ENCODE results near the gene DAP.
"Not testable (repeated sequence)": the region's sequence is repeated elsewhere in the genome, so short reads cannot be mapped to it uniquely, and the experiment has no call there.

DAP gene

DNA sequence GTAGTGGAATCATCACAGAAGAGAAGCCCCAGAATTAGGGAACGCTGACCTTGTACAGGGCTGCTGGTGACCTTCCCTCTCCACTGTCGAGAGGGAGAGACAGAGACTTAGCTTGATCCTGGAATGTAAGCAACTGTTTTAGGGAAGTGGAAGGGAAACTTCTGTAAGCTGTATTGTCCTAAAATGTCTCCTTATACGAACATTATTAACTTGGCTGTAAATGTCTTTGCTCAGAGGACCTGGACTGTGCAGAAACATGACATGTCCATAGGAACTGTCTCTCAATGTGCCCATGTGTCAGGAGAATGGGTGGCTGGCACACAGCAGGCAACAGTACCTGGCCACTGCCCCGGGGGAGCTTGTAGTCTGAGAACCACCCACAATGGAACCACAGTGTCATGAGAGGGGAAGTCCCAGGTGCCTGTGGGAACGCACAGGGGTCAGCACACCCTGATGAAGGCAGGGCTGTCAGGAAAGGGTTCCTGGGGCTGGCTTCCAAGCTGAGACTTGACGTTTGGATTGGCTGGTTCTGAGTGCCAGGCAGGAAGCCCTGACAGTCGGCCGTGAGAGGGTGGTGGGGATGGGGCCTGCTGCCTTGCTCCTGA is 34.0 kb downstream of the DAP start:
- Histone ChIP-seq H3K36me3 (peaks cover 20% of the 10 kb centered on the region), H3K27ac (peak overlapping the region; percentile 21)

DNA sequence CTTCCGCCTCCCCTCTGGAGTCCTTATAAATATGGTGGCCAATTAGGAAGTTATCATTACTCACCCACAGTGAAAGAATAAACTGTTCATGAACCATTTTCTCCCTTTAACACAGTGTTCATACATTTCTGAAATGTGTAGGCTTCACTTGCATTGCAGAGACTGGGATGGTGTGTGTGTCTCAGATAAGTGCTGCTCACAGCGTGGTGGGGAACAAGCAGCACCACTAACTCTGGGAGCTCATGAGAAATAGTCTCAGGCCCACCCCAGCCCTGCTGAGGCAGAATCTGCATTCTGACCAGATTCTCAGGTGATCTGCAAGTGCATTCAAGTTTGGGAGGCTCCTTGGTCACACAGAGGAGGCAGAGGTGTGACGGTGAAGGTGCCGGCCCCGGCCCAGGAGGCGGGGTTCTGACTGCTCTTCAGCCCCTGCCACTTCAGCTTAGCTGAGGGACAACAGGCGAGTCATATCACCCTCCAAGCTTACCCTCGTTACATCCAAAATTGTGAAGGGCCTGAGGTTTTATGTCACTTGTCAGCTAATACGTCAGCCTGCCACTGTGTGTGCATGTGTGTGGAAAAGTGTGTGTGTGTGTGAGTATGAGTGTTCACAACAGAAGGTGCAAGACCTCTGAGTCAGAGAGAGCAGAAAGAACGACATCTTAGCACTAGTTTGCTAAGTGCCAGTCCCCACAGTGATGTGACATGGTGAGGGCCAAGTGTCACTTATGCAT is 34.7 kb downstream of the DAP start:
- H3K4me3 ChIP-seq (ENCODE audit: low read depth in 1 of 2, low read length in 1 of 2) = no peak overlapping the region
- no peaks in the 10 kb centered on the region for H3K9me3 ChIP-seq
- peaks cover 27% of the 10 kb centered on the region for H3K36me3 ChIP-seq
- peaks cover 8% of the 10 kb centered on the region in 2 experiments for H3K4me1 ChIP-seq (ENCODE audit: control insufficient read depth in 1 of 2, insufficient read depth in 1 of 2, low read depth in 1 of 2, low read length in 1 of 2)
- TF ChIP-seq, protein P1, sequence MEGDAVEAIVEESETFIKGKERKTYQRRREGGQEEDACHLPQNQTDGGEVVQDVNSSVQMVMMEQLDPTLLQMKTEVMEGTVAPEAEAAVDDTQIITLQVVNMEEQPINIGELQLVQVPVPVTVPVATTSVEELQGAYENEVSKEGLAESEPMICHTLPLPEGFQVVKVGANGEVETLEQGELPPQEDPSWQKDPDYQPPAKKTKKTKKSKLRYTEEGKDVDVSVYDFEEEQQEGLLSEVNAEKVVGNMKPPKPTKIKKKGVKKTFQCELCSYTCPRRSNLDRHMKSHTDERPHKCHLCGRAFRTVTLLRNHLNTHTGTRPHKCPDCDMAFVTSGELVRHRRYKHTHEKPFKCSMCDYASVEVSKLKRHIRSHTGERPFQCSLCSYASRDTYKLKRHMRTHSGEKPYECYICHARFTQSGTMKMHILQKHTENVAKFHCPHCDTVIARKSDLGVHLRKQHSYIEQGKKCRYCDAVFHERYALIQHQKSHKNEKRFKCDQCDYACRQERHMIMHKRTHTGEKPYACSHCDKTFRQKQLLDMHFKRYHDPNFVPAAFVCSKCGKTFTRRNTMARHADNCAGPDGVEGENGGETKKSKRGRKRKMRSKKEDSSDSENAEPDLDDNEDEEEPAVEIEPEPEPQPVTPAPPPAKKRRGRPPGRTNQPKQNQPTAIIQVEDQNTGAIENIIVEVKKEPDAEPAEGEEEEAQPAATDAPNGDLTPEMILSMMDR (IDR thresholded peaks at IDR 0.05) = no peak
- H3K27me3 ChIP-seq = no peaks in the 10 kb centered on the region
- H3K27ac ChIP-seq = no peak overlapping the region

More for the DNA sequence above, 34.0 kb downstream of the DAP start:
- TF ChIP-seq, protein P1 (IDR thresholded peaks at IDR 0.05) = no peak
- Histone ChIP-seq H3K4me1 (ENCODE audit: control insufficient read depth in 1 of 2, insufficient read depth in 1 of 2, low read depth in 1 of 2, low read length in 1 of 2) (peaks cover 14 to 15% of the 10 kb centered on the region in 2 experiments), H3K9me3 (no peaks in the 10 kb centered on the region), H3K27me3 (no peaks in the 10 kb centered on the region), H3K4me3 (ENCODE audit: low read depth in 1 of 2, low read length in 1 of 2) (no peak overlapping the region)

DNA sequence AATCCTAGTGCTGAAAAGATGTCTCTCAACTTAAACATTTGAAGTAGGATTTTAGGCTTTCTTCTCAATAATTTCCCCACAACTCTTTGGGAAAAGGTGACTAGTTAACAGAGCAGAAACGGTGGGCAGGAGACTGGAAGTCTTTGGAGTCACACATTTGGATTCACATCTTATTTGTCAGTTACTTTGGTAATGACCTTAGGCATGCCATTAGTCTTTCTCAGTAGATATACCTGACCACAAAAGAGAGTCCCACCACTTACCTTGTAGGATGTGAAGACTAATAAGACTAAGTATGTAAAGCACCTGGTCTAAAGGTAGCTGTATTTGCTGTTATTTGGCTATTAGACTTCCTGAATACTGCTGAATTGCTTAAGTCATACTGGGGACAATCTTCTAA is 35.4 kb downstream of the DAP start:
- peaks cover 34% of the 10 kb centered on the region for H3K36me3 ChIP-seq
- no peaks in the 10 kb centered on the region for H3K27me3 ChIP-seq
- no peak overlapping the region for H3K4me3 ChIP-seq (ENCODE audit: low read depth in 1 of 2, low read length in 1 of 2)
- no peaks in the 10 kb centered on the region for H3K9me3 ChIP-seq
- H3K4me1 ChIP-seq (ENCODE audit: control insufficient read depth in 1 of 2, insufficient read depth in 1 of 2, low read depth in 1 of 2, low read length in 1 of 2) = peaks cover 8% of the 10 kb centered on the region in 2 experiments
- TF ChIP-seq, protein P1 (IDR thresholded peaks at IDR 0.05) = no peak
- no peak overlapping the region for H3K27ac ChIP-seq

DNA sequence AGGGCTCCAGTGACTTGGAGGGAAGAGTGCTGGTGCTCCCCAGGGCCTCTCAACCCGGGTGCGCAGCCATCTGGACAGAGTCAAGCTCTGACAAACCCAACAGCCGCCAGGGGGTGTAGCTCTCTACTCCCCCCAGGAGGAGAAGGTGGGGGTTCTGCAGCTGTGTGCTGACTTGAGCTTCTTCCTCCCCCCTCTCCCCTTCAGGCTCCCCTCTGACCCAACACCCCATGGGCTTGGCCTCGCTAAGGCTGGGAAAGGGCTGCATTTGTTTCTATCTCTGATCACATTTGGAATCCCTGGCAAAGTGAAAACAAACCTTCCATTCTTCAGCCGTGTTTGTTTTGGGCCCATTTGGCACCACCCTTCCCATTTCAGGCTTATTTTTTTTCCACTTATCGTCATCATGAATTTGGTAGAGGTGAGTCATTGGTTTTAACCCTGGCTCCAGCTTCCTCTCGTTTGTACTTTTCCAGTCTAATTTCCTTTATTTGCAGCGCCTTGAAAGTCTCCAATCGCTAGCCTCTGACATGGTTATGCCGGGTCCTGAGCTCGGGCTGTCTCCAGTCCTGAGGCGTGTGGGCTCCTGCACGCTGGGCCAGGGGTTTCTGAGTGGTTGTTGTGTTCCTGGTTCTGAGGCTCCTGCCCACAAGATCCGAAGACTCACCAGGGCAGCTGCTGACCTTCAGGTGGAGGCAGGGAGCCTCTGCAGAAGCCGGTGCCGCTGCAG is 36.1 kb downstream of the DAP start:
- H3K36me3 ChIP-seq = peaks cover 37% of the 10 kb centered on the region
- no peaks in the 10 kb centered on the region for H3K27me3 ChIP-seq
- TF ChIP-seq, protein P1 (IDR thresholded peaks at IDR 0.05) = no peak
- H3K27ac ChIP-seq = no peak overlapping the region
- H3K4me3 ChIP-seq (ENCODE audit: low read depth in 1 of 2, low read length in 1 of 2) = no peak overlapping the region
- H3K9me3 ChIP-seq = no peaks in the 10 kb centered on the region
- H3K4me1 ChIP-seq (ENCODE audit: control insufficient read depth in 1 of 2, insufficient read depth in 1 of 2, low read depth in 1 of 2, low read length in 1 of 2) = peaks cover 6% of the 10 kb centered on the region in 2 experiments

DNA sequence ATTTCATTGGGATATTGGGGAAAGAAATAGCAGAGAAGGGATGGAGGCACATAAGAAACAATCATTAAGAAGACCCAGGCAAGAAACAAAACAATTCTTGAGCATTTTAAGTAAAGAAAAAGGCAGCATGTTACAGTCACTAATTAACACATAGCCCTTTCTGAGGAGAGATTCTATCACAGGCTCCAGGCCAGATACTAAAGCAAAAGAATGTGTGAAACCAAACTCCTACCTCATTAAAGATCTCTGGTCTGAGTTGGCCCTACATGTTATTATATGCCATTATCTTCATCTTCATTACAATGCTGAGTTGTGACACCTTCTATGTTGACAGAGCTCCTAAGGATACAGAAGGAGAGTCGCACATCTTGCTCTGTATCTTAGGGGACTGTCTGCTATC is 37.5 kb downstream of the DAP start:
- Histone ChIP-seq H3K4me1 (ENCODE audit: control insufficient read depth in 1 of 2, insufficient read depth in 1 of 2, low read depth in 1 of 2, low read length in 1 of 2) (no peaks in the 10 kb centered on the region), H3K9me3 (no peaks in the 10 kb centered on the region), H3K36me3 (peaks cover 37% of the 10 kb centered on the region), H3K27ac (no peak overlapping the region), H3K4me3 (ENCODE audit: low read depth in 1 of 2, low read length in 1 of 2) (no peak overlapping the region), H3K27me3 (no peaks in the 10 kb centered on the region)
- TF ChIP-seq, protein P1 (IDR thresholded peaks at IDR 0.05) = no peak

DNA sequence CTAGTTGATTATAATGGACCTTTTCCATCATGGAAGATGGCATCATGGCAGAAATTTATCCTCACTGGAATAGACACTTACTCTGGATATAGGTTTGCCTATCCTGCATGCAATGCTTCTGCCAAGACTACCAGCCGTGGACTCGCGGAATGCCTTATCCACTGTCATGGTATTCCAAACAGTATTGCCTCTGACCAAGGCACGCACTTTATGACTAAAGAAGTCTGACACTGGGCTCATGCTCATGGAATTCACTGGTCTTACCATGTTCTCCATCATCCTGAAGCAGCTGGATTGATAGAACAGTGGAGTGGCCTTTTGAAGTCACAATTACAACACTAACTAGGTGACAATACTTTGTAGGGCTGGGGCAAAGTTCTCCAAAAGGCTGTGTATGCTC is 40.3 kb downstream of the DAP start:
- not testable (repeated sequence) for H3K27me3 ChIP-seq; H3K4me3 ChIP-seq (ENCODE audit: low read depth in 1 of 2, low read length in 1 of 2); H3K4me1 ChIP-seq (ENCODE audit: control insufficient read depth in 1 of 2, insufficient read depth in 1 of 2, low read depth in 1 of 2, low read length in 1 of 2); H3K9me3 ChIP-seq
- peaks cover 29% of the 10 kb centered on the region for H3K36me3 ChIP-seq
- peak overlapping the region; percentile 20 for H3K27ac ChIP-seq
